ENCODE data around the gene FBXO5.
"Not testable (repeated sequence)": the region's sequence is repeated elsewhere in the genome, so short reads cannot be mapped to it uniquely, and the experiment has no call there.

The FBXO5 gene

GRCh38 chr6:153000243-153000642, 17.4 kb upstream of the FBXO5 start:
- DNase-seq: no peak
- intact Hi-C loops (cut with DNase I): no loop called here

DNA sequence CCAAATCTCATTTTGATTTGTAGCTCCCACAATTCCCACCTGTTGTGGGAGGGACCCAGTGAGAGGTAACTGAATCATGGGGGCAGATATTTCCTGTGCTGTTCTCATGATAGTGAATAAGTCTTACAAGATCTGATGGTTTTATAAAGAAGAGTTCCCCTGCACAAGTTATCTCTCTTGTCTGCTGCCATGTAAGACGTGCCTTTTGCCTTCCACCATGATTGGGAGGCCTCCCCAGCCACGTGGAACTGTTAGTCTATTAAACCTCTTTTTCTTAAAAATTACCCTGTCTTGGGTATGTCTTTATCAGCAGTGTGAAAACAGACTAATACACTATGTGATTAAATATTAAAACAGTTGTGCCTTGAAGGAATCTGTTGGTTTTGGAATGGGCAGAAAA, 16.7 kb upstream of the FBXO5 start:
- DNase-seq; intact Hi-C loops (cut with DNase I): not testable (repeated sequence)

DNA sequence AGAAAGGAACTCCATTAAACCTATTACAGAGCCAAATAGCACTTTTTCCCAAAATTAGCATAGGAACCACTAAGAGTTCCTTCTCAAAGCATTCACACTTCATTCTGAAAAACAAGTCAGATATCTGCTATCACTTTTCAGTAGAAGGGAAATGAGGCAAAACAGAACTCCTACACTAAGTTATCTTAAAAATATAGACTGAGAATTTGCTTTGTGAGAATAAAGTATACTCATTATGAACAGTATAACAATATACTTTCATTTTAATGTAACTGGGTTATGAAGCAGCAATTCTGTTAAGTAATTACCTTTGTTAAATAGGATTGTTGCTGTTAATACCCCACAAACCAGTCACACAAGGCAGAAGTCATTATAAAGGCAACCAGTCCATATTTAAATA, 11.0 kb upstream of the FBXO5 start:
- no peak for DNase-seq
- intact Hi-C loops (cut with DNase I): no loop called here

- no peak for DNase-seq
- intact Hi-C loops (cut with DNase I): no loop called here
These were observed 10.6 kb upstream of the FBXO5 start for GRCh38 chr6:152993431-152993830.

DNA sequence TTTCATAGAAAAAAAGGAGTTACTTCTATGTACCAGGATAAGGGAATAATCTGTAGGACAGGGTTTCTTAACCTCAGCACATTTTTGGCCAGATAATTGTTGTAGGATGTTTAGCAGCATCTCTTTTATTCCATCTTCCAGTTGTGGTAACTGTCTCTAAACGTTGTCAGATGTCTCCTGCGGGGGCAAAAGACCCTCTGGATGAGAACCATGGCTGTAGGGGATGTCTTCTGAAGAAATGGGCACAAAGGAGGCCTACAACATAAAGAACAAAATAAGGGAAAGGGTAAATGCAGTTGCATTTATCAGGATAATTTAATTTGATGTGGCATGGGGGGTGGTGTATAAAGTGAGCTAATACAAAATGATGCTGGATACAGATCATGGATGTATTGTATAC, 4.1 kb upstream of the FBXO5 start:
- intact Hi-C loops (cut with DNase I): no loop called here
- DNase-seq: no peak

GRCh38 chr6:152985300-152985699, 2.5 kb upstream of the FBXO5 start:
- DNase-seq; intact Hi-C loops (cut with DNase I): not testable (repeated sequence)

- DNase-seq: no peak
- intact Hi-C loops (cut with DNase I): no loop called here
These were observed 1.7 kb upstream of the FBXO5 start for GRCh38 chr6:152984513-152984872.

- DNase-seq: peak; percentile 64 to 98 (median 94)
- intact Hi-C loops (cut with DNase I): loop anchor here (2.0 kb wide), 1 partner anchor 19 kb away; the partner anchor contains the start of gene MTRF1L
These were observed 1.0 kb upstream of the FBXO5 start for GRCh38 chr6:152983637-152984512.

DNA sequence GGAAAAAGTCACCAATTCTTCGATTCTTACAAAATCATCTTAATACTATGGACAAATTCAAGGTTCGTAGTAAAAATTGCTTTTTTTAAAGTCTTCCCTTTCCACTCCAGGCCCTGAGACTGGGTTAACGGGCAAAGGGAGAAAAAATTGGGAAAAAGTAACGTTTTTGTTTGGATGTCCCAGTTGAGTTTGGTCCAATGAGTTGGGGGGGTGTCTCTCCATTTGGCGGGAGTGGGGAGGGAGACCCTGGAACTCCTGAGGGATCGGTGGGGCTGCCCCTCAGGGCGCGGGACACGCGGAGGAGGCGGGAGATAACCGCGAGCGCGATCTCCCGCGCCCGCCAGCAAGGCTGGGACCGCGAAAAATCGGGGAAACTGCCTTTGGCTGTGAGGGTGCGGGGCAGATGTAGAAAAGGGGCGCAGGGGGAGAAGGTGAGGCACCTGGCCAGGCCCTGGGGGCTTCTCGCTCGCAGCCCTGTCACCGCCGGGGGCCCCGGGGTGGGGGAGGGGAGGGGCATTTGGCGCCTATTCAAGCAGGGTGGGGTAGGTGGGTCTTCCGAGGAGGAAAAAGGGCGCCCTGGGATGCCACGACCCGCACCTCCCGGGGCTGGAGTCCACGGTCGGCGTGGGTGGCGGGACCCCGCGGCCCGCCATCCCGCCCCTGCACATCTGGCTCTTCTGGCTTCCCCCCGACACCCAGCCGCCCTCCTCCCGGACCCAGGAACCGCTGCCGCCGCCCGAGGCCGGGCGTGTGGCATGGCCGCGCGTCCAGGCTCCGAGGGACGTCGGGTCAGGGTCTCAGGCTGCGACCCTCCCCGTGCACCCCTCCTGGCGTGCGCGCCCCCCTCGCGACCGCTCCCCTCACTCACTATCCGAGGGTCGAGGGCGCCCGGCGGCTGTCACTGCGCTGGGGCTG, 595 bp downstream of the FBXO5 start:
- DNase-seq: peak in 3 of 42 donors; percentile 7 to 20 (median 10)

DNA sequence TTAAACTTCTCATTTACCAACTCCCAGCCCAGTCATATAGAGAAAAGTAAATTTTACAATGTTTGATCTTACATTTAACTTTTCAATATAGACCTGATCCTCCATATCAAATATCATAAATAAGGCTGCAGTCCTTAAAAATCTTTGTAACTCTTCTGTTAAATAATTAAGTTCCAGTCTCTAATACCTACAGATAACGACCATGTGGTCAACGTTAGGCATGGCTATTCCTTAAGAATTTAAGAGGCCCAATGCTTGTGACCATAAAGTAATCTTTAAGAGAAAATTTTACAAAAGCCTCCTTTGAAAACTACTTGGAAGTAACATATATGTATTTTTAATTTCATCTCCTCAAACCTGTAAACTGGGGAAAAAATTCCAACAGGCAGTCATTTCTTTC, 1.6 kb downstream of the FBXO5 start:
- intact Hi-C loops (cut with DNase I): no loop called here
- no peak for DNase-seq

More for the DNA sequence above, 595 bp downstream of the FBXO5 start:
- intact Hi-C loops (cut with DNase I): loop anchor here (2.0 kb wide), 1 partner anchor 21 kb away; the partner anchor contains the start of gene MTRF1L

DNA sequence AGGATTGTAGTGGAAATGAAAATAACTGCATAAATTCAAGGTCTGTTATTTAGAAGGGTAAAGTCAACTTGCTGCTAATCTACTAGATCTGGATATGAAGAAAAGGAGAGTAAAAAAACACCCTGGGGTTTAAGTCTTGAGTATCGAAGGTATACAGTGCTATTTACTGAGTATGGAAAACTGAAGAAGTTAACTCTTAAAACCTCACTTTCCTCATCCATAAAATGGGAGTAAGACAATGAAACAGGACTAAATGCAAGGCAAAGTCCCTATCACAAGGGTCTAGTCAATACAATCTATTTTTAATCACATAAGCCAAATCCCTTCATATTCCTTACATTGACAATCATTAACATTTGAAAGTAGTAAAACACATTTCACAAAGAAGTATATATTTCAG, 2.2 kb downstream of the FBXO5 start:
- intact Hi-C loops (cut with DNase I): no loop called here
- no peak for DNase-seq

DNA sequence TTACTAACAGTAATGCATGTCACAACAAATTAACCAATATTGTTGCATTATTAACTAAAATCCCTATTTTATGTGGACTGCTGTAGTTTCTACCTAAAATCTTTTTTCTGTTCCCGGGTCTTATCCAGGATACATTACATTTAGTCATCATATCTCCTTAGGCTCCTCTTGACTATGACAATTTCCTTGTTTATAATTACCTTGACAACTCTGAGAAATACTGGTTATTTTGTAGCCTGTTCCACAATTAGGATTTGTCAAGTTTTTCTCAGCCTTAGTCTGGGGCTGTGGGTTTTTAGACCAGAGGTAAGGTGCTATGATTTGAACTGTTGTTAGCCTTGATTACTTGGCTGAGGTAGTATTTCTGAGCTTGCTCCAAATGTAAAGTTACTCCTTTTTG, 3.7 kb downstream of the FBXO5 start:
- DNase-seq: no peak
- intact Hi-C loops (cut with DNase I): no loop called here

- intact Hi-C loops (cut with DNase I): no loop called here
- no peak for DNase-seq
These were observed 4.8 kb downstream of the FBXO5 start for GRCh38 chr6:152978058-152978457.

- intact Hi-C loops (cut with DNase I): no loop called here
- no peak for DNase-seq
These were observed 5.3 kb downstream of the FBXO5 start for GRCh38 chr6:152977556-152977955.

GRCh38 chr6:152976749-152977148, 6.1 kb downstream of the FBXO5 start:
- intact Hi-C loops (cut with DNase I): no loop called here

DNA sequence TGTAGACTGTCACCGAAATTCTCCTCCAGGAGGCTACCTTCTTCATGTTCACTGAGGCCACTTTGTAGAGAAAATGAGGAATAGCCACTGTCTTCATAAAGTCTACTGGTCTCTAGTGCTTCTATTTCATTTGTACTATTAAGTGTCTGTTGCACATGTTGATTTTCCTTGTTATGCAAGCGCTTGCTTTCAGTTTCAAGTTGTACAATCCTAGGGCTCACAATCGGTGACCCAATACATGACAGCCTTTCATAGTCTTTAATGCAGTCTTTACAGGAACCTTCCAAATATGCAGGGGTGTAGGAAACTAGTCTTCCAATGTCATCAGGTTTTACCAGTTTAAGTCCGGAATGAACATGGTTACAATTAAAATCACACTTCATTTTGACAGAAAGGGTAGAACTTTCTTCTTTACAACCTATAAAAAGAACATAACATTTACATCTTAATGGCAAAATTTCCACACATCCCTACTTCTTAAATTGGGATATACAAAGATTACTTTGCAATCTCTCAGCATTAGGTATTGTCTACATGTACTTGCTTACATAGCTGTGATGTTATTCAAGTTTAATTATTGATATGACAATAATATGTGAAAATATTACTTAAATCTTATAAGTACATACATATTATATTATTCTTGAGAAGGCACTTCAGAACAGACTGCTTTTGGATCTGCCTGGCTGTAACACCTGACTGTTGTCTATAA, 7.5 kb downstream of the FBXO5 start:
- intact Hi-C loops (cut with DNase I): no loop called here
- no peak for DNase-seq

More at GRCh38 chr6:152976749-152977148, 6.1 kb downstream of the FBXO5 start:
- no peak for DNase-seq

DNA sequence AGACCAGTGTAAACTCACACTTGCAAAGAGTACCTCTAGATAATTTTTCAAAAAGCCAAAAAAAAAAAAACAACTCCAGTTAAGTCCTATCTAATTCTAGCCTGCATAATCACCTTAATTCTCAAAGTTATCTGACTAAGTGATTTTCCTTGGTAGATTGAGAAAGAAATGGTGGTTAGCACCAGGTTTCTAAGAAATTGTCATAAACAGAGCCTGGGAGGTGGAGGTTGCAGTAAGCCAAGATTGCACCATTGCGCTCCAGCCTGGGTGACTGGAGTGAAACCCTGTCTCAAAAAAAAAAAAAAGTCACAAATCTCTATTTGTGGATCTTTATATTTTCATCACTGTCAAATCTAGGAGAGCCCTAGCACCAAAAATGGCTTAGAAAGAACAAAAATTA, 8.9 kb downstream of the FBXO5 start:
- intact Hi-C loops (cut with DNase I): no loop called here
- DNase-seq: no peak

- intact Hi-C loops (cut with DNase I): no loop called here
These were observed 13.0 kb downstream of the FBXO5 start for GRCh38 chr6:152969688-152970418.

More at GRCh38 chr6:152969688-152970418, 13.0 kb downstream of the FBXO5 start:
- DNase-seq: no peak
